Skin epidermis (tissue), 12 donors: ENCODE results near the gene ACTMAP.
"Not testable (repeated sequence)": the region's sequence is repeated elsewhere in the genome, so short reads cannot be mapped to it uniquely, and the experiment has no call there.

Experiments used
- H3K27ac ChIP-seq, 21 experiments: fragments of 200-600 bp; sonication (generic) in 11 of 21; one replicate each; pipeline ENCODE4 v1.5.0; 2020; ENCODE audit warnings: mild to moderate bottlenecking in 3 of 21, inconsistent platforms in 2 of 21, moderate library complexity in 2 of 21
- H3K4me3 ChIP-seq, 7 experiments: fragments of 200-600 bp; sonication (generic) in 2 of 7; one replicate each; pipeline ENCODE4 v1.5.0; 2020; ENCODE audit warnings: inconsistent platforms in 2 of 7, mild to moderate bottlenecking in 2 of 7, moderate library complexity in 1 of 7

Gene ACTMAP

GRCh38 chr19:40750874-40751537 is 729 bp upstream of the ACTMAP start, which contains the start of gene SNRPA:
Gene SNRPA (plus strand): TSS chr19:40751203. CDS start chr19:40751409, 206 bp downstream.
- Histone ChIP-seq H3K4me3 (peak within 1 kb of the TSS; percentile 61 to 82 (median 70)), H3K27ac (peak within 1 kb of the TSS; percentile 69 to 98 (median 95))

DNA sequence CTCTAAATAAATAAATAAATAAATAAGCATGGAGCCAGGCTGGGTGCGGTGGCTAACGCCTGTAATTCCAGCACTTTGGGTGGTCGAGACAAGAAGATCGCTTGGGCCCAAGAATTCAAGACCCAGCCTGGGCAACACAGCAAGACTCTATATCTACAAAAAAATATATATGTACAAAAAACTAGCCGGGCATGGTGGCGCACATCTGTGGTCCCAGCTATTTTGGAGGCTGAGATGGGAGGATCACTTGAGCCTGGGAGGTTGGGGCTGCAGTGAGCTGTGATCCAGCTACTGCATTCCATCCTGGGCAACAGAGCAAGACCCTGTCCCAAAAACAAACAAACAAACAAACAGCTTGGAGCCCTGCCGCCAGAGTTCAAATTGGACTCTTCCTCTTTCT is 2.7 kb downstream of the ACTMAP start:
- H3K27ac ChIP-seq: peak overlapping the region in 1 of 21 experiments; percentile 98

GRCh38 chr19:40745402-40745780 is 4.9 kb downstream of the ACTMAP start:
- Histone ChIP-seq H3K27ac (peak overlapping the region in 1 of 21 experiments; percentile 37), H3K4me3 (no peak overlapping the region)

More for the DNA sequence above, 2.7 kb downstream of the ACTMAP start:
- no peak overlapping the region for H3K4me3 ChIP-seq

GRCh38 chr19:40744554-40745401 is 5.5 kb downstream of the ACTMAP start:
- peak overlapping the region in 1 of 21 experiments; percentile 37 for H3K27ac ChIP-seq
- no peak overlapping the region for H3K4me3 ChIP-seq

DNA sequence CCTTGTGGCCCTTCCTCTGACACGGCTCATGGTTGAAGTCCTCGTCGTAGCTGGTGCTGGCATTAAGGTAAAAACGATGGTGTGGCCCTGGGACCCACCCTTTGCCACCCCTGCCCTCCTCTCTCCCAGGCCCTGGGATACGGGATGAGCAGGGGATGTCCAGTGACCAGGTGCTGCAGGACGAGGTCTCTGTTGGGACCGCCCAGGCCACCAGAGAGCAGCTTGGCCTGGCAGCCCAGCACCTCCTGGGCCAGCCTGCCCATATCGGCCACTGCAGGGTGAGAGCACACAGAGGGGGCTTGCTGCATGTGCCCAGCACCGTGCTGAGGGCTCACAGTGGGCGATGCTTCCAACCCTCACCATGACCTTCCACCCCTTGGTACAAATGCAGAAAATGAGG is 6.4 kb downstream of the ACTMAP start:
- Histone ChIP-seq H3K4me3 (no peak overlapping the region), H3K27ac (no peak overlapping the region)

DNA sequence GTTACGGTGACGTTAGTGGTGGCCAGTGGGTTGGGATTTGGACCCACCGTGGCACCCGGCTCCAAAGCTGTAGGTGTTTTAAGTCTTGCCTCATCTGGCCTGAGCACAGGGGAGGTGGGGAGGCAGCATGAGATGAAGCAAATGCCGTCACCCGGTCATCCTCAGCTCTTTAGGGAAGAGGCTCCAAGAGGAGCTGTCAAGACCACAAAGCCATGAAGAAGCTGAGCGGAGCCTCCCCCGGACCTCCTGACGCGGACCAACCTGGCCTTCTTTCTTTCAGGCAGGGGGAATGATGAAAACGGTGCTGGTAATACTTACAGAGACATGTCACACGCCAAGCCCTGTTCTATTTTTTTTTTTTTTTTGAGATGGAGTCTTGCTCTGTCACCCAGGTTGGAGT is 7.4 kb downstream of the ACTMAP start:
- no peak overlapping the region for H3K27ac ChIP-seq
- H3K4me3 ChIP-seq: no peak overlapping the region

DNA sequence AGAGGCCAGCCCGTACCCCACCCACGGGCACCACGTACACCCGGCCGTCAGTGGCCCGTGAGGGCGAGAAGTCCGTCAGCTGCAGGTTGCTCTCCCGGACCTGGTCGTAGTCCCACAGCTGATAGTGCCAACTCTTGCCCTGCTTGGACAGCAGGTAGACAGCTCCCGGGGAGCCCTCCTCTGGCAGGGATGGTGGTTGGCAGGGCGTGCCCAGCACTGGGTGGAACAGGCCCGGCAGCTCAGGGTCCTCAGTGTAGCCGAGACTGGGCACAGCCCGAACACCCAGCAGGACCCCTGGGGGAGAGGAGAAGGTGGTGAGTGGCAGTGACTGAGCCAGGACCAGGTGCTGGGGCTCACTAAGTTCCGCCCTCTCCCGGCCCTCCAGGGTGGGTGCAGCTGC is 7.8 kb downstream of the ACTMAP start:
- Histone ChIP-seq H3K27ac (peak overlapping the region in 1 of 21 experiments; percentile 85), H3K4me3 (no peak overlapping the region)

- H3K27ac ChIP-seq: peak overlapping the region in 14 of 21 experiments; percentile 13 to 86 (median 66)
- no peak overlapping the region for H3K4me3 ChIP-seq
Observed at GRCh38 chr19:40741527-40742390, 8.5 kb downstream of the ACTMAP start.

DNA sequence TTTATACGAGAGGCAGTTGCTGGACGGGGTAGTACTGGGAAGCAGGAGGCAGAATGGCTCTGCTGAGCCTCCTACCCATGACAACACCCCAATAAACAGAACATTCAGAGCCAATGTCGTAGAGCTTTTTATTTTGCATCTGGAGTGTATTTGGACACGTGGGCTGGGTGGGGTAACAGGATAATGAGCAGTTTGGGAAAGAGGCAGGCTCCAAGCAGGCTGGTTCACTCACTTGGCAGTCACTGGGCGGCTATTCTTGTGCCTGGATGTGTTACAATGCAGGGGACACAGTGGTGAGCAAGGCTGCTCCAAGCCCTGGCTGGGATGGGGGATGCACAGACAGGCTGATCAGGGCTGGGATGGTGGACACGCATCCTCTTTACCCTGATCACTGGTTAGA is 9.5 kb downstream of the ACTMAP start:
- Histone ChIP-seq H3K27ac (peak overlapping the region in 16 of 21 experiments; percentile 4 to 86 (median 70)), H3K4me3 (no peak overlapping the region)

GRCh38 chr19:40739871-40740703 is 10.2 kb downstream of the ACTMAP start:
- Histone ChIP-seq H3K4me3 (peak overlapping the region in 1 of 7 experiments; percentile 25), H3K27ac (peak overlapping the region in 16 of 21 experiments; percentile 18 to 86 (median 69))

GRCh38 chr19:40739030-40739839 is 11.0 kb downstream of the ACTMAP start:
- peak overlapping the region in 13 of 21 experiments; percentile 42 to 86 (median 71) for H3K27ac ChIP-seq
- no peak overlapping the region for H3K4me3 ChIP-seq

GRCh38 chr19:40737102-40737644 is 13.1 kb downstream of the ACTMAP start:
- Histone ChIP-seq H3K4me3 (no peak overlapping the region), H3K27ac (peak overlapping the region in 3 of 21 experiments; percentile 1 to 44 (median 2))

GRCh38 chr19:40736661-40737060 is 13.6 kb downstream of the ACTMAP start:
- Histone ChIP-seq H3K4me3 (no peak overlapping the region), H3K27ac (peak overlapping the region in 3 of 21 experiments; percentile 1 to 44 (median 2))

GRCh38 chr19:40735013-40735771 is 15.1 kb downstream of the ACTMAP start:
- peak overlapping the region in 1 of 21 experiments; percentile 23 for H3K27ac ChIP-seq
- no peak overlapping the region for H3K4me3 ChIP-seq

- no peak overlapping the region for H3K4me3 ChIP-seq
- H3K27ac ChIP-seq: peak overlapping the region in 1 of 21 experiments; percentile 13
Observed at GRCh38 chr19:40733149-40733548, 17.1 kb downstream of the ACTMAP start.

GRCh38 chr19:40732304-40732703 is 18.0 kb downstream of the ACTMAP start:
- not testable (repeated sequence) for H3K4me3 ChIP-seq

DNA sequence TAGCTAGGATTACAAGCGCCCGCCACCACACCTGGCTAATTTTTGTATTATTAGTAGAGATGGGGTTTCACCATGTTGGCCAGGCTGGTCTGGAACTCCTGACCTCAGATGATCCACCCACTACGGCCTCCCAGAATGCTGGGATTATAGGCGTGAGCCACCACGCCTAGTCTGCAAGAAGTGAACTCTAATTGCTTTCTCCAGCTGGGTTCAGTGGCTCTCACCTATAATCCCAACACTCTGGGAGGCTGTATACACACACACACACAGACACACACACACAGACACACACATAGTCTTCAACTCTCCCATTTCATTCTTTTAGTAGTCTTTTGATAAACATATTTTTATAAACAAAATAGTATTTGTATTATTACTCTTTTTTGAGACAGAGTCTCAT is 20.2 kb downstream of the ACTMAP start:
- H3K27ac ChIP-seq, H3K4me3 ChIP-seq: not testable (repeated sequence)

More at GRCh38 chr19:40732304-40732703, 18.0 kb downstream of the ACTMAP start:
- H3K27ac ChIP-seq: not testable (repeated sequence)
